Measurements from ENCODE around the gene ARPC1A.

ARPC1A gene

DNA sequence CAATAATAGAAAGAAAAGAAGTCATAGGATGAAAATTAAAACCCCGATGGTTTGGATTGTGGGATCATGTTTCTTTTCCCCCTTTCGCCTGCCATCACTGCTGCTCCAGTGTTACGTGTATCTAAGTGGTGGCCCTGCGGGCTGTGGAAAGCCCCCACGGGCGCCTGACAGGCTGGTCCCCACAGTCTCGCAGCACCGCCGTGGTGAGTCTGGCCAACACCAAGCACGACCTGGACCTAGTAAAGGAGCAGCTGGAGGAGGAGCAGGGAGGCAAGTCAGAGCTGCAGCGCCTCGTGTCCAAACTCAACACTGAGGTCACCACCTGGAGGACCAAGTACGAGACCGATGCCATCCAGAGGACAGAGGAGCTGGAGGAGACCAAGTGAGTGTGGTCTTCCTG, 33.6 kb upstream of the ARPC1A start:
- TF ChIP-seq ZNF274 (IDR thresholded peaks at IDR 0.05; ENCODE audit: low read depth, low read length) (no peak), YY1 (IDR thresholded peaks at IDR 0.05; ENCODE audit: insufficient read depth, insufficient read length) (no peak), SUZ12 (IDR thresholded peaks at IDR 0.05; ENCODE audit: extremely low read depth, insufficient read depth, insufficient read length) (no peak)
- no peaks in the 10 kb centered on the region for H3K36me3 ChIP-seq (ENCODE audit: insufficient read depth, insufficient read length, low read length)
- no peak for DNase-seq (ENCODE audit: low read depth, low spot score)
- H3K4me3 ChIP-seq (ENCODE audit: insufficient read length, low read depth) = no peak overlapping the region
- no peaks in the 10 kb centered on the region for H3K4me1 ChIP-seq (ENCODE audit: insufficient read depth, insufficient read length)
- H3K9ac ChIP-seq (ENCODE audit: insufficient read length, low read depth) = no peak overlapping the region
- no peaks in the 10 kb centered on the region for H3K27me3 ChIP-seq (ENCODE audit: insufficient read depth, insufficient read length)
- H3K9me3 ChIP-seq (ENCODE audit: insufficient read depth, low read length) = no peaks in the 10 kb centered on the region

DNA sequence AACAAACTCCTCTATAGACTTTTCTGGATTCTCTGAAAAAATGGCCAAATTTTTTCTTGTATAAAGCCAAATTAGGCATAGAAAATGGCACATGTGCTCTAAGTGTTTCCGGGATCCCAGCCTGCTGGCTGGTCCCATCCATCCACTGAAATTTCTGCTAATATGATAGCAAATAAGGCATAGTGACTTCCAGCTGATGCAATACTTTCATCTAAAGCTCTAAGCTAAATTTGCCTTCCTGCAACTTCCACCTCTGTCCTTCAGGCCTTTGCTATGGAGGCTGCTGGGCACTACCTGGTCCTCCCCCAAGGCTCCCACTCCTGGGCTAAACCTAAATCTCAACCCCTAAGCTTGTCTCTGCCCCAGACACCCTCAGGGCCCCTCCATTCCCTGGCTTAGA, 32.5 kb upstream of the ARPC1A start:
- TF ChIP-seq ZNF274 (IDR thresholded peaks at IDR 0.05; ENCODE audit: low read depth, low read length) (no peak), SUZ12 (IDR thresholded peaks at IDR 0.05; ENCODE audit: extremely low read depth, insufficient read depth, insufficient read length) (no peak), YY1 (IDR thresholded peaks at IDR 0.05; ENCODE audit: insufficient read depth, insufficient read length) (no peak)
- no peak for DNase-seq (ENCODE audit: low read depth, low spot score)
- no peak overlapping the region for H3K4me3 ChIP-seq (ENCODE audit: insufficient read length, low read depth)
- H3K9ac ChIP-seq (ENCODE audit: insufficient read length, low read depth) = no peak overlapping the region
- no peaks in the 10 kb centered on the region for H3K4me1 ChIP-seq (ENCODE audit: insufficient read depth, insufficient read length)
- no peaks in the 10 kb centered on the region for H3K9me3 ChIP-seq (ENCODE audit: insufficient read depth, low read length)
- H3K36me3 ChIP-seq (ENCODE audit: insufficient read depth, insufficient read length, low read length) = no peaks in the 10 kb centered on the region
- H3K27me3 ChIP-seq (ENCODE audit: insufficient read depth, insufficient read length) = no peaks in the 10 kb centered on the region

DNA sequence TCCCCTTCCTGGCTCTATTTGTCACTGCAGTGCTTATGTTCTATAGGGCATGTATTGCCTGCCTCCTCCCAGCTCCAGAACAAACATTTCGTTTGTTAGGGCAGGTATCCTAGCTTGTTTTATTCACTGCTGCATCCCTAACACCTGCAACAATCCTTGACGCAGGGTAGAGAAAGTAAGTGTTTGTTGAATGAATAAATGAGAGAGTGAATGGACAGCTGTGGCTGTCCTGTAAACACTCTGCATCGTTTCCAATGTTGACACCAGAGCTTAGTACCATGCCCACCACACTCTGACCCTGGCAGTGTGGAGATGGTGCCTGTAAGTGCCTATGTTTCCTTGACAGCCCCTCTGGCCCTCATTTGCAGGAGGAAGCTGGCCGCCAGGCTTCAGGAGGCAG, 32.0 kb upstream of the ARPC1A start:
- TF ChIP-seq ZNF274 (IDR thresholded peaks at IDR 0.05; ENCODE audit: low read depth, low read length) = no peak
- TF ChIP-seq YY1 (IDR thresholded peaks at IDR 0.05; ENCODE audit: insufficient read depth, insufficient read length) = no peak
- no peak for TF ChIP-seq SUZ12 (IDR thresholded peaks at IDR 0.05; ENCODE audit: extremely low read depth, insufficient read depth, insufficient read length)
- Histone ChIP-seq H3K27me3 (ENCODE audit: insufficient read depth, insufficient read length) (no peaks in the 10 kb centered on the region), H3K36me3 (ENCODE audit: insufficient read depth, insufficient read length, low read length) (no peaks in the 10 kb centered on the region), H3K9me3 (ENCODE audit: insufficient read depth, low read length) (no peaks in the 10 kb centered on the region), H3K9ac (ENCODE audit: insufficient read length, low read depth) (no peak overlapping the region), H3K4me3 (ENCODE audit: insufficient read length, low read depth) (no peak overlapping the region), H3K4me1 (ENCODE audit: insufficient read depth, insufficient read length) (no peaks in the 10 kb centered on the region)
- DNase-seq (ENCODE audit: low read depth, low spot score) = no peak

GRCh38 chr7:99296471-99296870, 29.2 kb upstream of the ARPC1A start:
- Histone ChIP-seq H3K9ac (ENCODE audit: insufficient read length, low read depth) (no peak overlapping the region), H3K36me3 (ENCODE audit: insufficient read depth, insufficient read length, low read length) (no peaks in the 10 kb centered on the region), H3K27me3 (ENCODE audit: insufficient read depth, insufficient read length) (no peaks in the 10 kb centered on the region), H3K9me3 (ENCODE audit: insufficient read depth, low read length) (no peaks in the 10 kb centered on the region), H3K4me1 (ENCODE audit: insufficient read depth, insufficient read length) (no peaks in the 10 kb centered on the region), H3K4me3 (ENCODE audit: insufficient read length, low read depth) (no peak overlapping the region)
- TF ChIP-seq YY1 (IDR thresholded peaks at IDR 0.05; ENCODE audit: insufficient read depth, insufficient read length) (no peak), ZNF274 (IDR thresholded peaks at IDR 0.05; ENCODE audit: low read depth, low read length) (no peak), SUZ12 (IDR thresholded peaks at IDR 0.05; ENCODE audit: extremely low read depth, insufficient read depth, insufficient read length) (no peak)
- no peak for DNase-seq (ENCODE audit: low read depth, low spot score)

- H3K4me3 ChIP-seq (ENCODE audit: insufficient read length, low read depth) = no peak overlapping the region
- H3K27me3 ChIP-seq (ENCODE audit: insufficient read depth, insufficient read length) = no peaks in the 10 kb centered on the region
- no peaks in the 10 kb centered on the region for H3K9me3 ChIP-seq (ENCODE audit: insufficient read depth, low read length)
- DNase-seq (ENCODE audit: low read depth, low spot score) = no peak
- TF ChIP-seq ZNF274 (IDR thresholded peaks at IDR 0.05; ENCODE audit: low read depth, low read length) (no peak), YY1 (IDR thresholded peaks at IDR 0.05; ENCODE audit: insufficient read depth, insufficient read length) (no peak)
- H3K36me3 ChIP-seq (ENCODE audit: insufficient read depth, insufficient read length, low read length) = no peaks in the 10 kb centered on the region
- H3K4me1 ChIP-seq (ENCODE audit: insufficient read depth, insufficient read length) = no peaks in the 10 kb centered on the region
- H3K9ac ChIP-seq (ENCODE audit: insufficient read length, low read depth) = no peak overlapping the region
Measured at GRCh38 chr7:99301496-99301895, 24.2 kb upstream of the ARPC1A start.

- no peaks in the 10 kb centered on the region for H3K36me3 ChIP-seq (ENCODE audit: insufficient read depth, insufficient read length, low read length)
- no peak for TF ChIP-seq ZNF274 (IDR thresholded peaks at IDR 0.05; ENCODE audit: low read depth, low read length)
- no peak for TF ChIP-seq SUZ12 (IDR thresholded peaks at IDR 0.05; ENCODE audit: extremely low read depth, insufficient read depth, insufficient read length)
- no peak for TF ChIP-seq YY1 (IDR thresholded peaks at IDR 0.05; ENCODE audit: insufficient read depth, insufficient read length)
- H3K4me1 ChIP-seq (ENCODE audit: insufficient read depth, insufficient read length) = no peaks in the 10 kb centered on the region
- no peak overlapping the region for H3K9ac ChIP-seq (ENCODE audit: insufficient read length, low read depth)
- no peaks in the 10 kb centered on the region for H3K9me3 ChIP-seq (ENCODE audit: insufficient read depth, low read length)
- DNase-seq (ENCODE audit: low read depth, low spot score) = no peak
- no peak overlapping the region for H3K4me3 ChIP-seq (ENCODE audit: insufficient read length, low read depth)
- H3K27me3 ChIP-seq (ENCODE audit: insufficient read depth, insufficient read length) = no peaks in the 10 kb centered on the region
Measured at GRCh38 chr7:99305473-99306260, 20.0 kb upstream of the ARPC1A start.

GRCh38 chr7:99308461-99309074, 17.1 kb upstream of the ARPC1A start:
- DNase-seq (ENCODE audit: low read depth, low spot score) = no peak
- H3K4me3 ChIP-seq (ENCODE audit: insufficient read length, low read depth) = no peak overlapping the region
- TF ChIP-seq YY1 (IDR thresholded peaks at IDR 0.05; ENCODE audit: insufficient read depth, insufficient read length) (no peak), SUZ12 (IDR thresholded peaks at IDR 0.05; ENCODE audit: extremely low read depth, insufficient read depth, insufficient read length) (no peak), ZNF274 (IDR thresholded peaks at IDR 0.05; ENCODE audit: low read depth, low read length) (no peak)
- H3K9ac ChIP-seq (ENCODE audit: insufficient read length, low read depth) = no peak overlapping the region
- H3K36me3 ChIP-seq (ENCODE audit: insufficient read depth, insufficient read length, low read length) = no peaks in the 10 kb centered on the region
- H3K9me3 ChIP-seq (ENCODE audit: insufficient read depth, low read length) = no peaks in the 10 kb centered on the region
- no peaks in the 10 kb centered on the region for H3K27me3 ChIP-seq (ENCODE audit: insufficient read depth, insufficient read length)
- H3K4me1 ChIP-seq (ENCODE audit: insufficient read depth, insufficient read length) = no peaks in the 10 kb centered on the region
